DMS 273 (cell line): ENCODE data around the gene IRX6.
A peak's percentile ranks its signal among the peaks of the same experiment; 100 is the strongest.

Source experiments
- DNase-seq: peaks from one replicate; lab custom pipeline; 2025; ENCODE audit not compliant: unreplicated experiment; lab: John Stamatoyannopoulos, UW

The IRX6 gene

GRCh38 chr16:55322327-55322726 is 1.7 kb upstream of the IRX6 start:
- DNase-seq = no peak

- peak; percentile 71 for DNase-seq
These were observed 479 bp downstream of the IRX6 start for GRCh38 chr16:55324285-55325079.

DNA sequence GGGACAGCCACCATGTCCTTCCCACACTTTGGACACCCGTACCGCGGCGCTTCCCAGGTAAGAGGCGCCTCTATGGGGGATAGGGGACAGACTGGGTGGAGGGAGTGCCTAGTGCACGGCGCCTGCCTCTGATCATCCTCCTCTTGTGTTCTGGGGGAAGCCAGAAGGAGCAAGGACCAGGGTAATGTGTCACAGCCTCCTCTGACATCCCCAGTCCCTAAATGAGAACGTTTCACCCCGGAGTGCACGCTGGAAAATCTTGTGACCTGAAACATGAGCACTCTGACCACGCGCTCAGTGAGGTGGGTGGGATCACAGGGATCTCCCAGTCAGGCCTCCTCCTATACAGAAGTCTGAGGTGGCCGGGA is 1.1 kb downstream of the IRX6 start:
- DNase-seq = peak; percentile 19

- no peak for DNase-seq
These were observed 1.6 kb downstream of the IRX6 start for GRCh38 chr16:55325458-55326109.

GRCh38 chr16:55326261-55327092 is 2.5 kb downstream of the IRX6 start:
- no peak for DNase-seq

- no peak for DNase-seq
These were observed 4.9 kb downstream of the IRX6 start for GRCh38 chr16:55328611-55329569.

DNA sequence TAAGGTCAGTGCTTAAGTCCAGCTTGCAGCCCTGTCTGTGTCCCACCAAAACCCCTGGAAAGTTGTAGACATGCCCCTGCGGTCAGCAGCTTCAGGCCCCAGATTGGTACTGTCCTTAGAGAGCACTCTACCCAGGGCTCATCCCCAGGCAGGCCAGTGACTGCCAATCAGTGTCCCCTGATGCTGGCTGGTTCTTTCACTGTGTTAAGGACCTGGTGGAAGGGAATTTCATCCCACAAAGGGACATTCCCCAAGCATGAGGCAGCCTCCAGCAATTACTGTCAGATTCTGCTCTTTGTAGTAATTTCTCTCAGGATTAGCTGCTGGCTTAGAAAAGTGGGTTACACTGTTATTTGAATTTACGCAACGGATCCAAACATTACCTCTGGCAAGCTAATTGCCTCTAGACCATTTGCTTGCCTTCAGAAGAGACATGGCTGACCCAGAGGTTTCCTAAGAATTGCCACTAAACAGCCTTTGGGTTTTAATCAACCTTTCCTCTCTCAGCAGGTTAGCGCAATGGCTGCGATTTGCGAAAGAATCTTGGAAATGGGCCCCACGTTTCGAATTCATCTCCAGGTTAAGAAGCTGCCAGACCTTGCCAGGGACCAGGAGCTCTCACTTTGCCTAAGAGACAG is 5.9 kb downstream of the IRX6 start:
- DNase-seq = no peak

GRCh38 chr16:55330781-55331647 is 7.0 kb downstream of the IRX6 start:
- no peak for DNase-seq

GRCh38 chr16:55331648-55332185 is 7.7 kb downstream of the IRX6 start:
- DNase-seq = no peak

DNA sequence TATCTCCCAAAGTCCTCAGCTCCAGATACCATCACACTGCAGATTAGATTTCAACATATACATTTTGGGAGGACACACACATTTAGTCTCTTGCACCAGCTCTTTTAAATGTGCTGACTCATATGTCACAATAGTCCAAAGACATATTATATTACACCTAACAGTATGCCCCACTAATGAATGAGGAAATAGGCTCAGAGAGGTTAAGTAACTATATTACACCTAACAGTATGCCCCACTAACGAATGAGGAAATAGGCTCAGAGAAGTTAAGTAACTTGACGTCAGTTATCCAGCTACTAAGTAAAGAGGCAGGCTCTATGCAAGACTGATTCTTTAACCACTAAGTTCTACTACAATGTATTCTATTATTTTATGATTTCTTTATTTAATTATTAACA is 9.7 kb downstream of the IRX6 start:
- no peak for DNase-seq

GRCh38 chr16:55338646-55339045 is 14.6 kb downstream of the IRX6 start:
- DNase-seq = no peak

GRCh38 chr16:55340445-55340844 is 16.4 kb downstream of the IRX6 start:
- no peak for DNase-seq

GRCh38 chr16:55341681-55342080 is 17.7 kb downstream of the IRX6 start:
- no peak for DNase-seq

GRCh38 chr16:55346475-55346874 is 22.5 kb downstream of the IRX6 start:
- DNase-seq = no peak

DNA sequence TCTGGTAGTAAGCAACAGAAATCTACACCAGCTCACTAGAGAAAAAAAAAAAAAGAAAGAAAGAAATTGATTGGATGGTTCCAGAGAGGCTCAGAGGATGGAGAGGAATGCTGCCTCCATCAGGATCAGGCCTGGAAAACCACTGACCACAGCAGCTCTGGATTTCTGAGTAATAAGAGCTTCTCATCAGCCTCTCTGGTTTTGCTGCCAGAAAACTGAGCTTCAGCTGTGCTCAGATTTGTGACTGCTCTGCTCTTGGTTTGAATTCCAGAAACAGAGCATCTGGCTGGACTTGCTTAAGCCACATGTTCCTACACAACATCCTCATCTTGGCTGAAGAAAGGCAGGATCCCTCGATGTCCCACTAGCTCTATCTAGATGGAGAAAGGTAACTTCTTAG is 25.9 kb downstream of the IRX6 start:
- no peak for DNase-seq

DNA sequence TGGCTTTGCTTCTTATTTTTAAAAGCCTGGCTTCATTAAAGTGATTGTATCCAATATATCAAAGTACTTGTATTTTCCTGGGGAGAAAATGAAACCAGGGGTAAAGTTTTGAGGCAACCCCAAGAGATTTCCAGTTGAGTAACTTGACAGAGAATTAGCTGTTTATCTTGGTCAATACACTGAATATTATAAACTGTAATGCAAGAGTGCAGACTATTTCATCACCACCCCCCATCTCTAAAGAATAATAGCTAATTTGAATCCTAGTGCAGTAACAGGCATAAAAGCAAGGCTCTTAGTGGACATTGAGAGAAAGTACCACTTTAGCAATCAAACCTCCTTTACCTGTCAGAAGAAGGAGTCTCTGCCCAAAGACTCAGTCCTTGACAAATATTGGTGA is 27.0 kb downstream of the IRX6 start:
- no peak for DNase-seq

DNA sequence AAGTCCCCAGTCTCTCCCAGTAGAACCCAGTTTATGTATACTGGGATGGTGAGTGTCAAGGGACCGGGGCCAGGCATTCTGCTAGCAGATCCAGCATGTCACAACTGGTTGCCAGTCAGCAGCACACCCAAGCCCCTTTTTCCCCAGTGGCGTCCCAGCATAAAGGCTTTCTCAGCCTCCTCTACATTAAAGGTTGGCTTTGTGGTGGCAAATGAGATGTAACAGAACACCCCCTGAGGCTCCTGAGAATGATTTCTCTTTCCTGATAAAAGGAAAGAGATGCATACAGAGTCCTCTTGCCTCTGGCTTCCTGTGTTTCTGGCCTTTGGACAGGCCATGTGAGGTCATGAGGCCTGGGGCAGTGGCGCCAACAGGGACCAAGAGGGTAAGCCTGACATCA is 27.9 kb downstream of the IRX6 start:
- no peak for DNase-seq

GRCh38 chr16:55357241-55357640 is 33.2 kb downstream of the IRX6 start:
- no peak for DNase-seq

- no peak for DNase-seq
These were observed 35.9 kb downstream of the IRX6 start for GRCh38 chr16:55359946-55360345.
